GM12865 (cell line): Measurements from ENCODE around the gene MUC4.
"Not testable (repeated sequence)": the region's sequence is repeated elsewhere in the genome, so short reads cannot be mapped to it uniquely, and the experiment has no call there.

Experiments used
- DNase-seq: peaks from one replicate; pipeline ENCODE4 v3.0.0; 2010; ENCODE audit warnings: low read depth
- H3K4me3 ChIP-seq: 2 replicates; pipeline ENCODE4 v1.5.1; 2011; ENCODE audit warnings: mild to moderate bottlenecking, low read depth, low read length, control low read depth
- TF ChIP-seq, protein P1 (sequence below): IDR thresholded peaks from 2 replicates; pipeline ENCODE4 v1.5.1; 2011; ENCODE audit warnings: low read length, control low read depth, low read depth, inconsistent platforms; ENCODE audit not compliant: insufficient read depth; ENCODE audit errors: missing control alignments

The MUC4 gene

GRCh38 chr3:195773956-195774537 lies 37.7 kb downstream of the MUC4 start:
- TF ChIP-seq, protein P1, sequence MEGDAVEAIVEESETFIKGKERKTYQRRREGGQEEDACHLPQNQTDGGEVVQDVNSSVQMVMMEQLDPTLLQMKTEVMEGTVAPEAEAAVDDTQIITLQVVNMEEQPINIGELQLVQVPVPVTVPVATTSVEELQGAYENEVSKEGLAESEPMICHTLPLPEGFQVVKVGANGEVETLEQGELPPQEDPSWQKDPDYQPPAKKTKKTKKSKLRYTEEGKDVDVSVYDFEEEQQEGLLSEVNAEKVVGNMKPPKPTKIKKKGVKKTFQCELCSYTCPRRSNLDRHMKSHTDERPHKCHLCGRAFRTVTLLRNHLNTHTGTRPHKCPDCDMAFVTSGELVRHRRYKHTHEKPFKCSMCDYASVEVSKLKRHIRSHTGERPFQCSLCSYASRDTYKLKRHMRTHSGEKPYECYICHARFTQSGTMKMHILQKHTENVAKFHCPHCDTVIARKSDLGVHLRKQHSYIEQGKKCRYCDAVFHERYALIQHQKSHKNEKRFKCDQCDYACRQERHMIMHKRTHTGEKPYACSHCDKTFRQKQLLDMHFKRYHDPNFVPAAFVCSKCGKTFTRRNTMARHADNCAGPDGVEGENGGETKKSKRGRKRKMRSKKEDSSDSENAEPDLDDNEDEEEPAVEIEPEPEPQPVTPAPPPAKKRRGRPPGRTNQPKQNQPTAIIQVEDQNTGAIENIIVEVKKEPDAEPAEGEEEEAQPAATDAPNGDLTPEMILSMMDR = no peak
- no peak for DNase-seq
- no peak overlapping the region for H3K4me3 ChIP-seq

DNA sequence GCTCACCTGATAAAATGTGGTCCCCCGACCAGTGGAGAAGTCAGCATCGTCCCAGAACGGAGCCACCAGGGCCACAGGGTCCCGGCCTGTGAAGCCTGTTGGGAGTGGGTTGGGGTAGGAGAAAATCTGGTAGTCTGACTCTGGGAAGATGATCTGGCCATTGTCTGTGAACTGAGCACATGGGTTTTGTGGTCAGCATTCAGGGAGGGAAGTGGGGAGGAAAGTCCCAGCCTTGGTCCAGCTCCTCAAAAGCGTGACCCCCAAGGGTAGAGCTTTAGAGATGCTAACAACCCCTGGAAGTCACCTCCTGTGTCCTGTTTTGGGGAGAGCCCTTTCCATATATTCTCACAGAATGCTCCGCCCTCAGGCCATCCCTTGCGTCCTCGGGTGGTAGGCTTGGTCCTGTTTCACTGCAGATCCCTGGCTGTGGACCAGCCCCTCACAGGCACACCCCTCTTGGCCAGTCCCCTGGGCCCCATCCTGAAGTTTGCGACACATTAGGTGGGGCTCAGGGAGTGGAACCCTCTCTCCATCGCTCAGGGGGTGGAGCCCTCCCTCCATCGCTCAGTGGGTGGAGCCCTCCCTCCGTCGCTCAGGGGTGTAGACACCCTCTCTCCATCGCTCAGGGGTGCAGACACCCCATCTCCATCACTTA lies 40.0 kb downstream of the MUC4 start:
- no peak overlapping the region for H3K4me3 ChIP-seq
- no peak for DNase-seq
- TF ChIP-seq, protein P1 = no peak

- H3K4me3 ChIP-seq, DNase-seq: not testable (repeated sequence)
Measured at GRCh38 chr3:195770841-195771645, 40.7 kb downstream of the MUC4 start.

DNA sequence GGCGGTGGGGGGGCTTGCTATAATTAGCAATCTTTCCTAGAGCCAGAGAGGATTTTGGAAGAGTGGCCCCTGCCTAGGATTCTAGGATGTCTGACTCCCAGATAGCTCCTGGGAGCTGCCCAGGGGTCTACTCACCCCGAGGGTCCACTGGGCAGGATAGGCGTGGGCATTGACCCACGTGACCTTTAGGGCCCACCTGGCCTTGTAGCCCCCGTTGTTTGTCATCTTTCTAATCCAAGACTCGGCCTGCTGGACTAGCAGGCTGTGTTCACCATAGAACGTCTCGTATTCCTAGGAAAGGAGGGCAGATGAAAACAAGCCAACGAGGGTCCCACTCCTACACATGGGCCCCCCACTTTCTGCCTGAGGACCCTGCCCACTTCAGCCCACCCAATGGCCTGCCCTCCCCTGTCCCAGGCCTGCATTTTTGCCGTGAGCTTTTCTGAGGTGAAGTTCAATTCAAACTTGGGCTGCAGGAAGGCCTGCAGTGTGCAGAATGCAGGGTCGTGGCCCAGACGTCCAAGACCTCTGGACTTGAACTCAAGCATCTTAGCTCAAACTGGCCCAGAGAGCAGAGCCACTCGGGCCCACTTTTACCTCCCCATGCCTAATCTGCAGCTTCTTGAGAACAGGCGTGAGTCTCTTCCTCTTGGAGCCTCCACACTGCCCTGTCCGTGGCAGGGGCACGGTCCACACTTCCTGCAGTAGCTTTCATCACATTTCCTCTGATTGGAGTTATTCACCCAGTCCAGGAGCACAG lies 41.5 kb downstream of the MUC4 start:
- TF ChIP-seq, protein P1 = no peak
- DNase-seq = peak; percentile 17

GRCh38 chr3:195769551-195769950 lies 42.2 kb downstream of the MUC4 start:
- DNase-seq = no peak
- no peak overlapping the region for H3K4me3 ChIP-seq
- TF ChIP-seq, protein P1 = no peak

More for the DNA sequence above, 41.5 kb downstream of the MUC4 start:
- no peak overlapping the region for H3K4me3 ChIP-seq

DNA sequence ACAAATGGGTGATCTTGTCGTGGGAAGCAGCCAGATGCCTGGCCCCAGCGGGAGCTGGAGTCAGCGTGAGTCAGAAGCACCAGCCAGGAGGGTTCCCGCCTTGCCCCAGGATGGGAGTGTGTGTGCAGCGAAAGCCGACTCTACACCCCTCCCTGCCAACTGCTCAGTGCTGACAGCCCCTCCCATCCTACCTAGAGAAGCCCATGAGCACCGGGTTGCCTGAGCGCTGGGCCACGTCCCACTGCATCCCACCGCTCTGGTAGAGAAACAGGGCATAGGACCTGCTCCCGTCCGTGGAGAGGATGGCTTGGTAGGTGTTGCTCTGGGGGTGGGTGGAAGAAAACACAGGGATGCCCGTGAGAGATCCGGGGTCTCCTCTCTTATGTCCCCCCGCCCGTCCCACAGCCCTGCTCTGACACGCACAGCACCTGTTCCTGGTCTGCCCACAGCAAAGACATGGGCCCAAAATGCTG lies 42.9 kb downstream of the MUC4 start:
- TF ChIP-seq, protein P1 = no peak
- H3K4me3 ChIP-seq = no peak overlapping the region
- no peak for DNase-seq

DNA sequence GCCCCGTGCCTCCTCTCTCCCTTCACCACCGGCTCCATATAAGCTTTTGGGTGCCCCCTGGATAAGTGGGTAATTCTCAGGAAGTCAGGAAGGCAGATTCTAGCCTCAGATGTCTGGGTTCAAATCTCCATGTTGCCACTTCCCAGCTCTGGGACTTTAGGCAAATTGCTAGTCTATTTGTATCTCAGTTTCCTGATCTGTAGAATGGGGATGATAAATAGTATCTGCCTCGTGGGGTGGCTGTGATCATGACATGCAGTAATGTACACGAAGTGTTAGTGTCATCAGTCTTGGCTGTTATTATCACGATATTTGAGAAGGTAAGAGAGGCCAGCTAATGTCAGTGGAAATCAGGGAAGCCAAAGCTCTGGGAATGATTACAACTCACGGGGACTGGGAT lies 43.3 kb downstream of the MUC4 start:
- TF ChIP-seq, protein P1 = no peak
- H3K4me3 ChIP-seq = no peak overlapping the region
- no peak for DNase-seq
